Fibroblast of skin of left quadriceps (primary cell): ENCODE measurements around the gene COL8A1.
A peak's percentile ranks its signal among the peaks of the same experiment; 100 is the strongest.

Experiments
- DNase-seq, 2 experiments: peaks; one replicate each; pipeline ENCODE4 v3.0.0-alpha.2; 2013; ENCODE audit warnings: low read depth in 2 of 2

COL8A1 gene

DNA sequence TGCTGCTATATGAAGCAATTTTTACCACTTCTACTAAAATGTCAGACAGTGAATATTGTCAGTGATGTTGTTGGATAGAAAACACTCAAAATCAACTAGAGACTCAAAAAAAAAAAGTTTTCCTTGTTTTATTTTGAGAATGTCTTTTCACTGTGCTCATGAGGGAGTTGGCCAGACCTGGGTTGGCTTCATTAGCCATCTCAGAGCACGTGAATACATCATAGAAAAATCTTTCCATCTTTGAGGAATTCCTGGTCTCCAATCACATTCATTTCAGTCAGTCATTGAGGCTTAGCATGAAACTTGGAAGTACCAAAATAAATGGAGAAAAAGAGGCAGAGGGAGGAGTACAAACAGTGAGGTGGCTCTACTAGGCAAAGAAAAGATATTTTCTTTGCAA is 121.6 kb downstream of the COL8A1 start:
- DNase-seq, result no peak

GRCh38 chr3:99760629-99761028 is 122.2 kb downstream of the COL8A1 start:
- peak; percentile 53 to 60 for DNase-seq

DNA sequence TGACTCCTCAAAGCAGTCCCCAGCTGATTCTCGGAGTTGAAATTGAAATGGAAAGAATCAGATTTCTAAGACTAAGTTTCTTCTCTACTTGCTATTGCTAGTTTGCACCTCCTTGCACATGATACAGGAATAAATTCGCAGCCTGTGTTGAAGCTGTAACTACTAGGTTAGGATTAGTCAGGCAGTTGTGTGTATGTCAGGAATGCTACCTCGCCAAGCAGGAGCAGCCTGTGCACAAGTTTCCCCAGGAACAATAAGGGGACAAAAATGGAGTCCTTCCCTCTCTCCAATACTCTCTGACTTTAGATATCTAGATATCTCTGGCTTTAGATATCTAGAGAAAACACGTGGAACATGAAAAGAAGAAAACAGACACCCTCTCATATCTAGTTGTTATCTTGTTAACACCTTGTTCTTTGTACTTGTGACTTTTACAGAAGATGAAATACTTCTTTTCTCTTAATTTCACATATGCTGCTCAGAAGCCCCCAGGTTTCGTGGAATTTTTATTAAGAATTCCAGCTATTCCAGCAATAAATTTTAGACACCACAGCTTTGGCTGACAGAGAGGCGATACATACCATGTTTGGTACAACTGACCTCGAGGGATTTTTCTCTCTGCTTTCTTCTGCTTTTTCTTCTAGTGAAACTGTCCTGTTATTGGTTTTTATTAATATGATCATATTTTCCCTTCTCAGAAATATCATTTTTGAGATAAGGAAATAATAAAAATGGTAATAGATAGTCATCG is 123.2 kb downstream of the COL8A1 start:
- DNase-seq, result no peak

GRCh38 chr3:99762901-99763300 is 124.5 kb downstream of the COL8A1 start:
- DNase-seq, result no peak

DNA sequence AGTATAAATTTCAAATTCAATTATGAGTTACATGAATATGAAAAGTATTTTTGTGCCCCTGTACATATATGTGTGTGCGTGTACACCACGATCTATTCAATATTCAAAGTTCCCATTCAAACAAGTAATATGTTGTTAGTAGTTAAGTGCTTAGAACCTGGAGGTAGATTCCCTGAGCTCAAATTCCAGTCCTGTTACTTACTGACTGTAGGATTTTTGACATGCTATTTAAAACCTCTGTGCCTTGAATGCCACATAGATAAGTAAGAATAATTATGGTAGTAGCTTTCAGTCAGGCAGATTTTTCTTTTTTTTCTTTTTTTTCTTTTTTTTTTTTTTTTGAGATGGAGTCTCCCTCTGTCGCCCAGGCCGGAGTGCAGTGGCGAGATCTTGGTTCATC is 126.0 kb downstream of the COL8A1 start:
- no peak for DNase-seq

GRCh38 chr3:99765042-99765942 is 126.9 kb downstream of the COL8A1 start:
- peak; percentile 82 to 86 for DNase-seq

DNA sequence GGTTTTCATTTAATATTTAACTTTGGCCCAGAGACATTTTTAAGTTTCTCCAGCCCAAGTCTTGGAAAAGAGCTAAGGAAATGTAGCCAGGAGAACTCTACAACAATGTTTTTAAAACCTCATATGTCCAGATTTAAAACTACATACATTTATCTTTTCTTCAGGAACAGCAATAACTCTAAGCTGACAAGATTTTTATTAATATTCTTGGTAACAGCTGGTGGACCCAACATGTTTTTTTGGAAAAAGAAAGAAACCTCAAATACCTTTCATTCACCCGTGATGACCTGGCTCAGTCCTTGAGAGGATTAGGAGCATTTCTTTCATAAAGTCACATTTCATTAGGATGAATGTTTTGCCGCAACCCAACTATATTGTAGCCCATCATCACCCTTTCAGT is 128.9 kb downstream of the COL8A1 start:
- peak; percentile 81 to 82 for DNase-seq

DNA sequence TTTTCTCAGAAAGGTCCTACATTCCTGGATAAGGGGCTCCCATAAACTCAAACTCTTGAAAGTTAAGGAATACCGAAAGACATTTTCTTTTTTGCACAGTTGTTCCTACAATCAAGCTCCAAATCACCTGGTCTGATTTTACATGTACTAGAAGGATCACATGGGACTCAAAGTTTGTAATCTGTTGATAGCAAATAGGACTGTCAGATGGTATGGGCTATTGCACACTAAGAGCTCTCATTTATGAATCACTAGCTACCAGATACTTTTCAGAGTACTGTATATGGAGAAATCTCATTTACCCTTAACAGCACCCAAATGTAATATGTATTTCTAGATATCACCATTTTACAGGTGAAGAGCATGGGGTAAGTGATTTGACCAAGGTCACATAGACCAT is 129.7 kb downstream of the COL8A1 start:
- DNase-seq, result no peak

DNA sequence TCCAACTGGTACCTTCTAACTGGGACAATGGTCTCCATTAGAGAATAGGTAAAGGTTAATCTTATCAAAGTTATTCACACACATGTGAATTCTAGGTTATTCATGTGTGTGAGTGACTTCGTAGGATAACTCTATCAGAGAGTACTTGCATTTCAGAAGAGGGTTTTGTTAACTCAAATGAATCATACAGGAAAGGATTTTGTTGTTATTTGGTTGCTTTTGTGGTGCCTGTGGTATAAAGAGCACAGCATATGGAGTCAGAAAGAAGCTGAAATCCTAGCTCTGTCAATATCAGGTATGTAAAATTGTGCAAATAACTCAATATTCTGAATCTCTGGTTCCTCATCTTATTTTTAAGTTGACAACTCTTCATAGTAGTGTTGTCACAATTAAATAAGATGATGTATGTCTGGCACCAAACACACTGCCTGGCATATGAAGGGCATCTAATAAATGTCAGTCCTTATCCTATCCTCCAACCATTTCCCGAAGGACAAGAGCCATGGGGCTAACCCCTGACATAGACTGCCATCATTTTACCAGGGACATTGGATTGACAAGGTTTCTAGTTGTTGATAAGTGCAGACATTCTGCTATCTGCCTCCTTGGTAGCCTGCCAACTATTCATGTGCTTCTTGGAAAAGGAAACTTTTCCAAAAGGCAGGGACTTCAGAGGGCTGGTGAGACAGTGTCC is 130.6 kb downstream of the COL8A1 start:
- no peak for DNase-seq

- DNase-seq, result no peak
Measured at GRCh38 chr3:99772171-99772570, 133.8 kb downstream of the COL8A1 start.

- DNase-seq, result no peak
Measured at GRCh38 chr3:99772671-99773070, 134.3 kb downstream of the COL8A1 start.

- DNase-seq, result peak; percentile 91 to 93
Measured at GRCh38 chr3:99774467-99774866, 136.1 kb downstream of the COL8A1 start.

GRCh38 chr3:99776516-99777209 is 138.3 kb downstream of the COL8A1 start:
- peak in 1 of 2 experiments; percentile 25 for DNase-seq

GRCh38 chr3:99777210-99777549 is 138.8 kb downstream of the COL8A1 start:
- DNase-seq, result no peak

GRCh38 chr3:99777708-99778107 is 139.3 kb downstream of the COL8A1 start:
- no peak for DNase-seq

- DNase-seq, result peak; percentile 29 to 36
Measured at GRCh38 chr3:99780749-99781148, 142.4 kb downstream of the COL8A1 start.

GRCh38 chr3:99781761-99782160 is 143.4 kb downstream of the COL8A1 start:
- peak in 1 of 2 experiments; percentile 37 for DNase-seq

GRCh38 chr3:99783011-99783573 is 144.7 kb downstream of the COL8A1 start:
- peak; percentile 96 for DNase-seq

- DNase-seq, result peak; percentile 32 to 45
Measured at GRCh38 chr3:99789011-99789721, 150.8 kb downstream of the COL8A1 start.

DNA sequence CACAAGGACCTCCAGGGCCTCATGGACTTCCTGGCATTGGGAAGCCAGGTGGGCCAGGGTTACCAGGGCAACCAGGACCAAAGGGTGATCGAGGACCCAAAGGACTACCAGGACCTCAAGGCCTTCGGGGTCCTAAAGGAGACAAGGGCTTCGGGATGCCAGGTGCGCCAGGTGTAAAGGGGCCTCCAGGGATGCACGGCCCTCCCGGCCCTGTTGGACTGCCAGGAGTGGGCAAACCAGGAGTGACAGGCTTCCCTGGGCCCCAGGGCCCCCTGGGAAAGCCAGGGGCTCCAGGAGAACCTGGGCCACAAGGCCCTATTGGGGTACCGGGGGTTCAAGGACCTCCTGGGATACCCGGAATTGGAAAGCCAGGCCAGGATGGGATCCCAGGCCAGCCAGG is 156.1 kb downstream of the COL8A1 start:
- DNase-seq, result no peak

GRCh38 chr3:99795573-99795972 is 157.2 kb downstream of the COL8A1 start:
- DNase-seq, result no peak
